ENCODE measurements around the gene CFAP119.

Gene CFAP119

GRCh38 chr16:30760001-30760559 is 1.8 kb downstream of the CFAP119 start:
- TF ChIP-seq REST (IDR thresholded peaks at IDR 0.05; ENCODE audit: insufficient read depth in 1 of 2, low read depth in 2 of 2, low read length in 2 of 2): no peak
- no peak for TF ChIP-seq TAF1 (IDR thresholded peaks at IDR 0.05; ENCODE audit: borderline replicate concordance, insufficient read depth, low read length)
- no peak for TF ChIP-seq POLR2AphosphoS5 (IDR thresholded peaks at IDR 0.05; ENCODE audit: low read depth, low read length)
- TF ChIP-seq SIN3A (IDR thresholded peaks at IDR 0.05; ENCODE audit: borderline replicate concordance, insufficient read depth, low read length): no peak
- TF ChIP-seq FOXP2 (optimal IDR thresholded peaks at IDR 0.05; ENCODE audit: borderline replicate concordance, extremely low read depth, extremely low read length, insufficient read depth): no peak

- TF ChIP-seq POLR2AphosphoS5 (IDR thresholded peaks at IDR 0.05; ENCODE audit: low read depth, low read length): no peak
- no peak for TF ChIP-seq REST (IDR thresholded peaks at IDR 0.05; ENCODE audit: insufficient read depth in 1 of 2, low read depth in 2 of 2, low read length in 2 of 2)
- TF ChIP-seq TAF1 (IDR thresholded peaks at IDR 0.05; ENCODE audit: borderline replicate concordance, insufficient read depth, low read length): no peak
- TF ChIP-seq SIN3A (IDR thresholded peaks at IDR 0.05; ENCODE audit: borderline replicate concordance, insufficient read depth, low read length): no peak
- TF ChIP-seq FOXP2 (optimal IDR thresholded peaks at IDR 0.05; ENCODE audit: borderline replicate concordance, extremely low read depth, extremely low read length, insufficient read depth): no peak
These were observed 2.8 kb downstream of the CFAP119 start for GRCh38 chr16:30758988-30759491.

GRCh38 chr16:30757316-30757715 is 4.5 kb downstream of the CFAP119 start:
- TF ChIP-seq TAF1 (IDR thresholded peaks at IDR 0.05; ENCODE audit: borderline replicate concordance, insufficient read depth, low read length) (no peak), REST (IDR thresholded peaks at IDR 0.05; ENCODE audit: insufficient read depth in 1 of 2, low read depth in 2 of 2, low read length in 2 of 2) (no peak), SIN3A (IDR thresholded peaks at IDR 0.05; ENCODE audit: borderline replicate concordance, insufficient read depth, low read length) (no peak), FOXP2 (optimal IDR thresholded peaks at IDR 0.05; ENCODE audit: borderline replicate concordance, extremely low read depth, extremely low read length, insufficient read depth) (no peak), POLR2AphosphoS5 (IDR thresholded peaks at IDR 0.05; ENCODE audit: low read depth, low read length) (no peak)

GRCh38 chr16:30756781-30757100 is 5.1 kb downstream of the CFAP119 start:
- TF ChIP-seq REST (IDR thresholded peaks at IDR 0.05; ENCODE audit: insufficient read depth in 1 of 2, low read depth in 2 of 2, low read length in 2 of 2) (no peak), POLR2AphosphoS5 (IDR thresholded peaks at IDR 0.05; ENCODE audit: low read depth, low read length) (no peak), TAF1 (IDR thresholded peaks at IDR 0.05; ENCODE audit: borderline replicate concordance, insufficient read depth, low read length) (no peak), FOXP2 (optimal IDR thresholded peaks at IDR 0.05; ENCODE audit: borderline replicate concordance, extremely low read depth, extremely low read length, insufficient read depth) (no peak), SIN3A (IDR thresholded peaks at IDR 0.05; ENCODE audit: borderline replicate concordance, insufficient read depth, low read length) (no peak)
